Skeletal muscle tissue (tissue), 4 donors: ENCODE data around the gene TRUB2. TPM values are rescaled to one million over a fixed set of nuclear protein-coding genes. Genes with fewer than 3 reads are reported as not detected.

Experiments used
- H3K27ac ChIP-seq: one replicate; pipeline ENCODE4 v1.7.0; 2013; ENCODE audit warnings: mild to moderate bottlenecking, low read depth, low read length, inconsistent platforms
- H3K27me3 ChIP-seq, 3 donors: one replicate each; pipeline ENCODE4 v1.7.0; 2013; ENCODE audit warnings: low read length in 3 of 3; ENCODE audit not compliant: control insufficient read depth in 3 of 3, insufficient read depth in 3 of 3
- H3K36me3 ChIP-seq, 3 donors: one replicate each; pipeline ENCODE4 v1.7.0; 2013; ENCODE audit warnings: low read length in 3 of 3; ENCODE audit not compliant: control insufficient read depth in 3 of 3, insufficient read depth in 3 of 3
- H3K4me1 ChIP-seq, 3 donors: one replicate each; pipeline ENCODE4 v1.7.0; 2013; ENCODE audit warnings: low read length in 3 of 3, mild to moderate bottlenecking in 3 of 3; ENCODE audit not compliant: control insufficient read depth in 3 of 3, insufficient read depth in 3 of 3
- H3K4me3 ChIP-seq, 3 donors: one replicate each; pipeline ENCODE4 v1.7.0; 2013; ENCODE audit warnings: low read length in 3 of 3
- H3K9ac ChIP-seq, 3 donors: one replicate each; pipeline ENCODE4 v1.7.0; 2013; ENCODE audit warnings: low read length in 3 of 3, mild to moderate bottlenecking in 3 of 3, moderate library complexity in 2 of 3, low read depth in 1 of 3
- H3K9me3 ChIP-seq, 3 donors: one replicate each; pipeline ENCODE4 v1.7.0; 2013; ENCODE audit warnings: low read length in 3 of 3; ENCODE audit not compliant: control insufficient read depth in 3 of 3
- total RNA-seq: library from RNA; depleted of rRNA; stranded (reverse); fragments of >200 nt; gene quantifications from one replicate; pipeline ENCODE4 v1.2.3, GENCODE V29; 2014
- donor health status: Osteomylitis.

Gene TRUB2
- total RNA-seq, 1 donor from 2014 or later = 11.0 TPM

- no peak overlapping the region for H3K27ac ChIP-seq
Observed at GRCh38 chr9:128325629-128326028, 3.4 kb upstream of the TRUB2 start.

GRCh38 chr9:128324401-128324800, 2.2 kb upstream of the TRUB2 start:
- Histone ChIP-seq H3K36me3 (peaks cover 21 to 39% (median 30%) of the 10 kb centered on the region in 3 donors), H3K9me3 (no peaks in the 10 kb centered on the region), H3K4me1 (peaks cover 18 to 32% (median 23%) of the 10 kb centered on the region in 3 donors), H3K27ac (no peak overlapping the region), H3K9ac (no peak overlapping the region), H3K4me3 (no peak overlapping the region), H3K27me3 (no peaks in the 10 kb centered on the region)

More at GRCh38 chr9:128325629-128326028, 3.4 kb upstream of the TRUB2 start:
- H3K36me3 ChIP-seq = peaks cover 19 to 36% (median 30%) of the 10 kb centered on the region in 3 donors
- H3K9ac ChIP-seq = no peak overlapping the region
- H3K4me1 ChIP-seq = peaks cover 18 to 32% (median 23%) of the 10 kb centered on the region in 3 donors
- H3K27me3 ChIP-seq = no peaks in the 10 kb centered on the region
- H3K9me3 ChIP-seq = no peaks in the 10 kb centered on the region
- no peak overlapping the region for H3K4me3 ChIP-seq

DNA sequence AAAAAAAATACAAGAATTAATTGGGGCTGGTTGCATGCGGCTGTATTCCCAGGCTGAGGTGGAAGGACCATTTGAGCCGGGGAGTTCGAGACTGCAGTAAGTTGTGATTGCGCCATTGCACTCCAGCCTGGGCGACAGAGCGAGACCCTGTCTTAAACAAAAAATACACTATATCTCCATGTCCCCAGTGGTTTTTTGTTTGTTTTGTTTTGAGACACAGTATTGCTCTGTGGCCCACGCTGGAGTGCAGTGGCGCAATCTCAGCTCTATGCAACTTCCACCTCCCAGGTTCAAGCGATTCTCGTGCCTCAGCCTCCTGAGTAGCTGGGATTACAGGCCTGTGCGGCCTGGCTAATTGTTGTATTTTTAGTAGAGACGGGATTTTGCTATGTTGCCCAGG, 1.5 kb upstream of the TRUB2 start:
- Histone ChIP-seq H3K9ac (peak overlapping the region in 2 of 3 donors; percentile 67 to 98), H3K36me3 (peaks cover 21 to 40% (median 28%) of the 10 kb centered on the region in 3 donors), H3K4me1 (peaks cover 18 to 32% (median 23%) of the 10 kb centered on the region in 3 donors), H3K9me3 (no peaks in the 10 kb centered on the region), H3K27ac (no peak overlapping the region), H3K27me3 (no peaks in the 10 kb centered on the region), H3K4me3 (peak overlapping the region; percentile 81 to 100 (median 100))

DNA sequence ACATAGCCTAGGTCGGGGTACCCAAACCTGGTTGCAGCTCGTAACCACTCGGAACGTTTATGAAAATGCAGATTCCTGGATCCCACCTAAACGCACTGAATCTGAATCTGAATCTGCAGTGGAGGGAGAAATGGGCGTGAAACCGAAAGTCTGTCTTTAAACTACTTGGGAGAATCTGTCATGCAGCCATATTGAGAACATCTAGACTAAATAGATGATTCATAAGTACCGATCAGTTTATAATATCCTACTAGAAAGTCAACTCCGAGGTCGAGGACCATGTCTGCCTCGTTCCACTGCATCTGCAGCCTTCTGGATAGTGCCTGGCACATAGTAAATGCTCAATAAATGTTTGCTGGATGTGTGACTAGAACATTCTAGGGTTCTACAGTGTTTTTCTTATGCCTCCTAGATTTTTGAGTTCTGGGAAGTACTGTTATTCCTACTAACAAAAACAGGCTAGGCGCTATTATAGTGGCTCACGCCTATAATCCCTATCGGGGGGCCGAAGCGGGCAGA, 1.0 kb upstream of the TRUB2 start:
- H3K4me3 ChIP-seq = peak overlapping the region; percentile 81 to 100 (median 100)
- peaks cover 18 to 32% (median 23%) of the 10 kb centered on the region in 3 donors for H3K4me1 ChIP-seq
- H3K36me3 ChIP-seq = peaks cover 20 to 35% (median 29%) of the 10 kb centered on the region in 3 donors
- peak overlapping the region; percentile 74 for H3K27ac ChIP-seq
- H3K9ac ChIP-seq = peak overlapping the region; percentile 67 to 99 (median 98)
- no peaks in the 10 kb centered on the region for H3K9me3 ChIP-seq
- no peaks in the 10 kb centered on the region for H3K27me3 ChIP-seq

- peak overlapping the region; percentile 74 for H3K27ac ChIP-seq
- no peaks in the 10 kb centered on the region for H3K9me3 ChIP-seq
- peaks cover 22 to 36% (median 33%) of the 10 kb centered on the region in 3 donors for H3K36me3 ChIP-seq
- H3K4me1 ChIP-seq = peaks cover 18 to 32% (median 23%) of the 10 kb centered on the region in 3 donors
- H3K4me3 ChIP-seq = peak overlapping the region; percentile 81 to 100 (median 100)
- no peaks in the 10 kb centered on the region for H3K27me3 ChIP-seq
- H3K9ac ChIP-seq = peak overlapping the region; percentile 67 to 99 (median 98)
Observed at GRCh38 chr9:128321879-128322403, 306 bp downstream of the TRUB2 start.

GRCh38 chr9:128321343-128321742, 904 bp downstream of the TRUB2 start:
- Histone ChIP-seq H3K4me1 (peaks cover 18 to 32% (median 23%) of the 10 kb centered on the region in 3 donors), H3K9ac (peak overlapping the region; percentile 3 to 99 (median 67)), H3K27me3 (no peaks in the 10 kb centered on the region), H3K27ac (no peak overlapping the region), H3K36me3 (peaks cover 28 to 39% (median 37%) of the 10 kb centered on the region in 3 donors), H3K9me3 (no peaks in the 10 kb centered on the region), H3K4me3 (peak overlapping the region; percentile 81 to 100 (median 100))

GRCh38 chr9:128317629-128318028, 4.6 kb downstream of the TRUB2 start:
- peaks cover 8 to 11% (median 10%) of the 10 kb centered on the region in 3 donors for H3K4me1 ChIP-seq
- no peaks in the 10 kb centered on the region for H3K27me3 ChIP-seq
- no peaks in the 10 kb centered on the region for H3K9me3 ChIP-seq
- H3K27ac ChIP-seq = no peak overlapping the region
- H3K36me3 ChIP-seq = peaks cover 31 to 41% (median 40%) of the 10 kb centered on the region in 3 donors
- no peak overlapping the region for H3K4me3 ChIP-seq
- no peak overlapping the region for H3K9ac ChIP-seq

DNA sequence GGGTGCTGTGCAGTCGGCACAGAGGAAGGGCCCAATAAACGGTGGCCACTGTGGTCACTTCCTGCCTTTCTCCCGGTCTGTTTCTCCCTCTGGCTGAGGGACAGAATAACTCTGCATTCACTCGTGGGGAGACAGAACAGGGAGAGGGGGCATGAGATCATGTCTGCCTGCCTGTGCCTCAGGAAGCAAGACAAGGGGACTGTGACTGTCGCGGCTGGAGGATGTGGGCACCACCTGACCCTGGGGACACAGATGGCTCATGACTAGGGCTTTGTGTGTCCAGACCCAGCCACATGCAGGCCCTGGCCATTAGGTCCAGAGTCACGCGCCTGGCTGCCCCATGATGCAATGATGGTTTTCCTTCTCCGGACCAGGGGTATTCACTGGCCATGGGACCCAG, 5.8 kb downstream of the TRUB2 start:
- peaks cover 4 to 5% (median 4%) of the 10 kb centered on the region in 3 donors for H3K4me1 ChIP-seq
- no peak overlapping the region for H3K4me3 ChIP-seq
- H3K9ac ChIP-seq = no peak overlapping the region
- H3K36me3 ChIP-seq = peaks cover 30 to 41% (median 41%) of the 10 kb centered on the region in 3 donors
- no peaks in the 10 kb centered on the region for H3K27me3 ChIP-seq
- no peak overlapping the region for H3K27ac ChIP-seq
- no peaks in the 10 kb centered on the region for H3K9me3 ChIP-seq

DNA sequence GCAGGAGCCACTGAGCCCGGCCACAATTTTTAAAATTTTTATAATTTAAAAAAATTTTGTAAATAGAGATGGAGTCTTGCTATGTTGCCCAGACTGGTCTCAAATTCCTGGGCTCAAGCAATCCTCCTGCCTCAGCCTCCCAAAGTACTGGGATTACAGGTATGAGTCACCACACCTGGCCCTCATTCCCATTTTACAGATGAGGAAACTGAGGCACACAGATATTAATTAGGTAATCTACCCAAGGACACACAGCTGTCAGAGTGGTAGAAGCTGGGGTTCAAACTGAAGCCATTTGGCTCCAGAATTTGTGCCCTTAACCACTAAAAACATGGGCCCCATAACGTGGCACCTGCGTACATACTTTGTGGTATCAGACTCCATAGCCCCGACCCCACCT, 7.5 kb downstream of the TRUB2 start:
- peaks cover 4 to 14% (median 13%) of the 10 kb centered on the region in 3 donors for H3K4me1 ChIP-seq
- no peak overlapping the region for H3K27ac ChIP-seq
- H3K9me3 ChIP-seq = no peaks in the 10 kb centered on the region
- H3K36me3 ChIP-seq = peaks cover 40 to 56% (median 52%) of the 10 kb centered on the region in 3 donors
- no peaks in the 10 kb centered on the region for H3K27me3 ChIP-seq
- H3K4me3 ChIP-seq = no peak overlapping the region
- H3K9ac ChIP-seq = no peak overlapping the region

- Histone ChIP-seq H3K9ac (peak overlapping the region in 2 of 3 donors; percentile 33 to 55), H3K9me3 (no peaks in the 10 kb centered on the region), H3K4me1 (peaks cover 4 to 15% (median 15%) of the 10 kb centered on the region in 3 donors), H3K27me3 (no peaks in the 10 kb centered on the region), H3K4me3 (no peak overlapping the region), H3K27ac (peak overlapping the region; percentile 75), H3K36me3 (peaks cover 36 to 43% (median 39%) of the 10 kb centered on the region in 3 donors)
Observed at GRCh38 chr9:128310461-128310860, 11.8 kb downstream of the TRUB2 start.
